ENCODE results near the gene COG1. TPM values are rescaled to one million over a fixed set of nuclear protein-coding genes. Genes with fewer than 3 reads are reported as not detected.

COG1 gene
- total RNA-seq, 1 experiment from 2014 or later, result 26.5 TPM

- Mint-ChIP-seq H3K27ac (no peak overlapping the region), H3K4me3 (no peak overlapping the region), H3K4me1 (peaks cover 18 to 24% of the 10 kb centered on the region in 2 experiments), H3K9me3 (no peaks in the 10 kb centered on the region), H3K36me3 (ENCODE audit: insufficient read depth in 1 of 3, low read depth in 3 of 3) (peaks cover 0 to 19% (median 10%) of the 10 kb centered on the region in 3 experiments; a peak in 6 of 7 replicates), H3K27me3 (ENCODE audit: low read depth) (peaks cover 8% of the 10 kb centered on the region)
- WGBS (ENCODE audit: extremely low coverage, insufficient read length, low lambda C conversion rate), result no CpG with 5 or more reads among the region's 8 CpGs
- Histone ChIP-seq H2BK20ac (ENCODE audit: low read depth, low read length, poor library complexity, severe bottlenecking) (no peak overlapping the region), H3K56ac (ENCODE audit: insufficient read length, low read depth, low read length) (no peak overlapping the region), H2BK120ac (ENCODE audit: low read depth, low read length, poor library complexity, severe bottlenecking) (no peak overlapping the region), H3K27ac (ENCODE audit: insufficient read length, low read depth, low read length) (no peak overlapping the region), H4K91ac (ENCODE audit: insufficient read length, low read depth, low read length) (no peak overlapping the region), H3K14ac (ENCODE audit: insufficient read depth, low read length) (no peak overlapping the region), H4K8ac (replicated peaks; ENCODE audit: insufficient read length, low read depth, low read length) (no peak overlapping the region), H3K4me1 (ENCODE audit: insufficient read depth, low read length) (no peaks in the 10 kb centered on the region), H2BK5ac (ENCODE audit: insufficient read length, low read length) (no peak overlapping the region), H4K5ac (ENCODE audit: insufficient read length, low read depth, low read length) (no peak overlapping the region), H3K23ac (ENCODE audit: insufficient read length, low read depth, low read length) (no peak overlapping the region), H3K4ac (ENCODE audit: low read depth, low read length) (no peak overlapping the region), H3T11ph (ENCODE audit: low read length) (no peak overlapping the region), H3K9me3 (ENCODE audit: control insufficient read depth, low read depth, low read length) (no peaks in the 10 kb centered on the region), H3K79me1 (ENCODE audit: insufficient read depth, low read depth, low read length, poor library complexity, severe bottlenecking) (no peaks in the 10 kb centered on the region), H3K4me2 (ENCODE audit: insufficient read depth, insufficient read length, low read length) (no peak overlapping the region), H4K20me1 (ENCODE audit: control insufficient read depth, insufficient read depth, insufficient read length) (no peaks in the 10 kb centered on the region), H2BK12ac (ENCODE audit: insufficient read length, low read depth, low read length) (no peak overlapping the region), H3K18ac (ENCODE audit: insufficient read length, low read depth, low read length) (no peak overlapping the region), H3K27me3 (ENCODE audit: insufficient read depth, low read length) (no peaks in the 10 kb centered on the region), H3K9ac (ENCODE audit: extremely low read depth, insufficient read length, low read length) (no peak overlapping the region), H2BK15ac (ENCODE audit: low read depth, low read length) (no peak overlapping the region), H3K79me2 (ENCODE audit: insufficient read depth, low read length) (no peaks in the 10 kb centered on the region), H3K23me2 (ENCODE audit: insufficient read length, low read depth, low read length, poor library complexity, severe bottlenecking) (no peaks in the 10 kb centered on the region), H2AFZ (ENCODE audit: low read length) (no peak overlapping the region), H2AK5ac (ENCODE audit: insufficient read length, low read length) (no peak overlapping the region)
- TF ChIP-seq, protein P1, sequence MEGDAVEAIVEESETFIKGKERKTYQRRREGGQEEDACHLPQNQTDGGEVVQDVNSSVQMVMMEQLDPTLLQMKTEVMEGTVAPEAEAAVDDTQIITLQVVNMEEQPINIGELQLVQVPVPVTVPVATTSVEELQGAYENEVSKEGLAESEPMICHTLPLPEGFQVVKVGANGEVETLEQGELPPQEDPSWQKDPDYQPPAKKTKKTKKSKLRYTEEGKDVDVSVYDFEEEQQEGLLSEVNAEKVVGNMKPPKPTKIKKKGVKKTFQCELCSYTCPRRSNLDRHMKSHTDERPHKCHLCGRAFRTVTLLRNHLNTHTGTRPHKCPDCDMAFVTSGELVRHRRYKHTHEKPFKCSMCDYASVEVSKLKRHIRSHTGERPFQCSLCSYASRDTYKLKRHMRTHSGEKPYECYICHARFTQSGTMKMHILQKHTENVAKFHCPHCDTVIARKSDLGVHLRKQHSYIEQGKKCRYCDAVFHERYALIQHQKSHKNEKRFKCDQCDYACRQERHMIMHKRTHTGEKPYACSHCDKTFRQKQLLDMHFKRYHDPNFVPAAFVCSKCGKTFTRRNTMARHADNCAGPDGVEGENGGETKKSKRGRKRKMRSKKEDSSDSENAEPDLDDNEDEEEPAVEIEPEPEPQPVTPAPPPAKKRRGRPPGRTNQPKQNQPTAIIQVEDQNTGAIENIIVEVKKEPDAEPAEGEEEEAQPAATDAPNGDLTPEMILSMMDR (conservative IDR thresholded peaks at IDR 0.05), result no peak
- no peak for DNase-seq
Measured at GRCh38 chr17:73249700-73250099, 56.8 kb downstream of the COG1 start.
